ENCODE measurements around the gene HOXC12.

GRCh38 chr12:54002915-54003389, 48.2 kb downstream of the HOXC12 start:
- TF ChIP-seq CTCF (IDR thresholded peaks at IDR 0.05) (no peak), POLR2A (IDR thresholded peaks at IDR 0.05) (no peak)
